H1 (cell line): ENCODE data around the gene SORBS1. TPM values are rescaled to one million over a fixed set of nuclear protein-coding genes. Genes with fewer than 3 reads are reported as not detected.

Source experiments
- CTCF ChIA-PET: fragments of 300-600 bp; sonication (Branson Sonifier 250); formaldehyde crosslinking; loops from one replicate; lab custom pipeline; 2021; ENCODE audit not compliant: partially characterized antibody; lab: Charles Lee
- POLR2A ChIA-PET: fragments of 300-600 bp; sonication (Branson Sonifier 250); formaldehyde crosslinking; loops from one replicate; lab custom pipeline; 2021; ENCODE audit warnings: inconsistent platforms; ENCODE audit not compliant: partially characterized antibody; lab: Charles Lee
- DNase-seq, 2 experiments: peaks; one replicate each; pipeline versions ENCODE4 v3.0.0 to v3.0.0-alpha.2; 2010 to 2022; ENCODE audit warnings: low spot score in 2 of 2, low read depth in 1 of 2, mixed read lengths in 1 of 2
- FAIRE-seq: peaks from 2 replicates; lab custom pipeline; 2011; peaks lifted over from hg19 to GRCh38; lab: Jason Lieb, UNC
- H2AFZ ChIP-seq: 2 replicates; pipeline ENCODE4 v1.8.1; 2012; ENCODE audit warnings: low read length, inconsistent platforms
- H2AK5ac ChIP-seq: 2 replicates; pipeline ENCODE4 v1.6.1; 2013; ENCODE audit warnings: low read depth, low read length
- H2BK120ac ChIP-seq: replicated peaks from 2 replicates; pipeline ENCODE3; 2013; ENCODE audit warnings: low read depth, low read length, inconsistent platforms
- H2BK12ac ChIP-seq: 2 replicates; pipeline ENCODE4 v1.6.1; 2013; ENCODE audit warnings: low read depth, low read length
- H2BK15ac ChIP-seq: 2 replicates; pipeline ENCODE4 v1.6.1; 2013; ENCODE audit warnings: low read length
- H2BK20ac ChIP-seq: 2 replicates; pipeline ENCODE4 v1.6.1; 2013; ENCODE audit warnings: low read length
- H2BK5ac ChIP-seq: 2 replicates; pipeline ENCODE4 v1.6.1; 2013; ENCODE audit warnings: low read depth, low read length
- H3K14ac ChIP-seq: 2 replicates; pipeline ENCODE4 v1.6.1; 2013; ENCODE audit warnings: inconsistent platforms; ENCODE audit not compliant: insufficient read length
- H3K18ac ChIP-seq: 2 replicates; pipeline ENCODE4 v1.6.1; 2013; ENCODE audit warnings: low read length; ENCODE audit errors: extremely low read depth
- H3K23ac ChIP-seq: 2 replicates; pipeline ENCODE4 v1.6.1; 2013; ENCODE audit warnings: inconsistent platforms; ENCODE audit not compliant: insufficient read length
- H3K23me2 ChIP-seq: 2 replicates; pipeline ENCODE4 v1.6.1; 2013; ENCODE audit warnings: low read depth, low read length
- H3K27ac ChIP-seq: 2 replicates; pipeline ENCODE4 v1.6.1; 2011; ENCODE audit warnings: low read depth, low read length, inconsistent platforms
- H3K27me3 ChIP-seq, 4 experiments: replicated peaks in 1 of 4; 1 replicate in 1 of 4; 2 replicates in 3 of 4; pipeline versions ENCODE4 v1.6.1 to v1.8.1; 2011 to 2013; ENCODE audit warnings: low read length in 3 of 4, mild to moderate bottlenecking in 3 of 4, inconsistent platforms in 2 of 4, mixed read lengths in 2 of 4, moderate library complexity in 1 of 4; ENCODE audit not compliant: control insufficient read depth in 3 of 4, insufficient read depth in 3 of 4; ENCODE audit errors: extremely low read depth in 1 of 4
- H3K36me3 ChIP-seq, 4 experiments: 2 replicates each; pipeline versions ENCODE4 v1.6.1 to v1.8.1; 2011 to 2013; ENCODE audit warnings: mild to moderate bottlenecking in 4 of 4, low read length in 3 of 4, moderate library complexity in 2 of 4, control low read depth in 1 of 4, inconsistent platforms in 1 of 4; ENCODE audit not compliant: insufficient read depth in 4 of 4, control insufficient read depth in 2 of 4
- H3K4ac ChIP-seq: replicated peaks from 2 replicates; pipeline ENCODE3; 2013; ENCODE audit warnings: low read length, low read depth, mixed read lengths, inconsistent platforms; ENCODE audit not compliant: insufficient read length
- H3K4me1 ChIP-seq, 4 experiments: replicated peaks in 1 of 4; 1 replicate in 1 of 4; 2 replicates in 3 of 4; pipeline versions ENCODE4 v1.6.1 to v1.8.1; 2011 to 2013; ENCODE audit warnings: low read length in 3 of 4, inconsistent platforms in 2 of 4, mixed read lengths in 1 of 4; ENCODE audit not compliant: insufficient read depth in 4 of 4, control insufficient read depth in 3 of 4
- H3K4me2 ChIP-seq, 2 experiments: 2 replicates each; pipeline versions ENCODE4 v1.6.1 to v1.8.1; 2011 to 2013; ENCODE audit warnings: low read depth in 2 of 2, low read length in 2 of 2, control low read depth in 1 of 2, inconsistent platforms in 1 of 2, mild to moderate bottlenecking in 1 of 2; ENCODE audit not compliant: insufficient read depth in 1 of 2
- H3K4me3 ChIP-seq, 4 experiments: fragments of 200-600, 300-600 bp in 1 of 4; sonication (generic), shearing (Covaris generic), sonication (Bioruptor Twin) in 1 of 4; 2 replicates each; pipeline versions ENCODE4 v1.5.1 to v1.8.1; 2011 to 2016; ENCODE audit warnings: low read length in 4 of 4, low read depth in 3 of 4, control low read depth in 2 of 4, inconsistent platforms in 2 of 4, mild to moderate bottlenecking in 2 of 4, mixed read lengths in 1 of 4, moderate library complexity in 1 of 4; ENCODE audit not compliant: insufficient read depth in 2 of 4; ENCODE audit errors: extremely low read depth in 1 of 4
- H3K56ac ChIP-seq: replicated peaks from 2 replicates; pipeline ENCODE3; 2013; ENCODE audit warnings: low read depth, mild to moderate bottlenecking, mixed read lengths, low read length, inconsistent platforms; ENCODE audit not compliant: insufficient read length
- H3K79me1 ChIP-seq: 2 replicates; pipeline ENCODE4 v1.6.1; 2013; ENCODE audit warnings: low read depth, low read length, control low read depth
- H3K79me2 ChIP-seq, 2 experiments: 2 replicates each; pipeline versions ENCODE4 v1.6.1 to v1.8.1; 2012 to 2013; ENCODE audit warnings: low read length in 2 of 2, mild to moderate bottlenecking in 2 of 2, inconsistent platforms in 1 of 2; ENCODE audit not compliant: insufficient read depth in 2 of 2, control insufficient read depth in 1 of 2
- H3K9ac ChIP-seq, 4 experiments: replicated peaks in 1 of 4; 1 replicate in 1 of 4; 2 replicates in 3 of 4; pipeline versions ENCODE4 v1.6.1 to v1.8.1; 2011 to 2013; ENCODE audit warnings: low read depth in 3 of 4, low read length in 3 of 4, control low read depth in 2 of 4, mild to moderate bottlenecking in 2 of 4, moderate library complexity in 2 of 4, inconsistent platforms in 1 of 4; ENCODE audit errors: extremely low read depth in 1 of 4
- H3K9me3 ChIP-seq, 2 experiments: 2 replicates each; pipeline versions ENCODE4 v1.6.1 to v1.8.1; 2012 to 2013; ENCODE audit warnings: mild to moderate bottlenecking in 2 of 2, moderate library complexity in 2 of 2, control low read depth in 1 of 2, inconsistent platforms in 1 of 2, low read depth in 1 of 2, low read length in 1 of 2, mixed read lengths in 1 of 2; ENCODE audit not compliant: insufficient read depth in 2 of 2
- H4K20me1 ChIP-seq, 2 experiments: replicated peaks in 1 of 2; 2 replicates each; pipeline versions ENCODE3 to v1.8.1; 2011 to 2013; ENCODE audit warnings: inconsistent platforms in 2 of 2, low read length in 2 of 2, mild to moderate bottlenecking in 1 of 2; ENCODE audit not compliant: insufficient read depth in 2 of 2, control insufficient read depth in 1 of 2
- H4K5ac ChIP-seq: 2 replicates; pipeline ENCODE4 v1.6.1; 2013; ENCODE audit warnings: low read length, low read depth, mixed read lengths, inconsistent platforms; ENCODE audit not compliant: insufficient read length
- H4K8ac ChIP-seq: 2 replicates; pipeline ENCODE4 v1.8.0; 2013; ENCODE audit warnings: mild to moderate bottlenecking, moderate library complexity, low read length, inconsistent platforms; ENCODE audit not compliant: insufficient read depth; ENCODE audit errors: extremely low read depth
- H4K91ac ChIP-seq: replicated peaks from 2 replicates; pipeline ENCODE3; 2013; ENCODE audit warnings: low read length, mixed read lengths, inconsistent platforms; ENCODE audit not compliant: insufficient read length
- BCL11A ChIP-seq, 2 experiments: IDR thresholded peaks; one replicate each; pipeline ENCODE4 v1.6.1; 2011; ENCODE audit warnings: low read depth in 2 of 2, low read length in 2 of 2, mild to moderate bottlenecking in 2 of 2
- BRCA1 ChIP-seq: IDR thresholded peaks from 2 replicates; pipeline ENCODE4 v1.6.1; 2012; ENCODE audit warnings: low read depth, low read length, improper control_type of control experiment
- EP300 ChIP-seq, 2 experiments: IDR thresholded peaks; 1 replicate in 1 of 2; 2 replicates in 1 of 2; pipeline ENCODE4 v1.6.1; 2011 to 2012; ENCODE audit warnings: low read depth in 2 of 2, low read length in 2 of 2, mild to moderate bottlenecking in 2 of 2, borderline replicate concordance in 1 of 2, inconsistent platforms in 1 of 2, moderate library complexity in 1 of 2
- EZH2 ChIP-seq: fragments of 200-600 bp; sonication (generic); IDR thresholded peaks from 2 replicates; pipeline ENCODE4 v1.7.1; 2012; ENCODE audit warnings: low read depth, mild to moderate bottlenecking, moderate library complexity, low read length, inconsistent platforms; ENCODE audit not compliant: severe bottlenecking
- KDM5A ChIP-seq: fragments of 200-600 bp; IDR thresholded peaks from 2 replicates; pipeline ENCODE4 v1.7.1; 2012; ENCODE audit warnings: mild to moderate bottlenecking, low read length, inconsistent platforms, mixed read lengths
- MAFK ChIP-seq: IDR thresholded peaks from 2 replicates; pipeline ENCODE4 v1.6.1; 2012; ENCODE audit warnings: low read depth, mild to moderate bottlenecking, improper control_type of control experiment, low read length
- RNF2 ChIP-seq: fragments of 200-900, 300-1000 bp; sonication (generic); IDR thresholded peaks from 2 replicates; pipeline ENCODE4 v1.7.1; 2016; ENCODE audit warnings: borderline replicate concordance, low read depth, mild to moderate bottlenecking, antibody characterized with exemption, low read length; ENCODE audit not compliant: poor library complexity, severe bottlenecking; ENCODE audit errors: missing control alignments
- RXRA ChIP-seq: IDR thresholded peaks from 2 replicates; pipeline ENCODE4 v1.6.1; 2011; ENCODE audit warnings: low read depth, mild to moderate bottlenecking, low read length, moderate library complexity; ENCODE audit not compliant: insufficient read depth
- SAP30 ChIP-seq: fragments of 300-600 bp; sonication (generic); IDR thresholded peaks from 2 replicates; pipeline ENCODE4 v1.7.1; 2012; ENCODE audit warnings: low read length, moderate library complexity, mild to moderate bottlenecking, inconsistent platforms; ENCODE audit not compliant: insufficient read depth, insufficient replicate concordance
- TAF1 ChIP-seq: IDR thresholded peaks from 2 replicates; pipeline ENCODE4 v1.6.1; 2011; ENCODE audit warnings: mild to moderate bottlenecking, low read depth, low read length
- USF2 ChIP-seq: IDR thresholded peaks from 2 replicates; pipeline ENCODE4 v1.6.1; 2011; ENCODE audit warnings: low read length, improper control_type of control experiment
- ZNF274 ChIP-seq: IDR thresholded peaks from 2 replicates; pipeline ENCODE4 v1.7.0; 2012; ENCODE audit warnings: low read length, borderline replicate concordance; ENCODE audit errors: extremely low read depth
- WGBS, 2 experiments: shearing (Covaris generic) in 1 of 2; methylation state at CpG; one replicate each; pipeline versions ENCODE4 v1.1.6 to v1.1.7; 2013 to 2015; ENCODE audit warnings: low lambda C conversion rate in 2 of 2, mixed read lengths in 2 of 2, inconsistent platforms in 1 of 2, low coverage in 1 of 2, missing lambda C conversion rate in 1 of 2; ENCODE audit not compliant: insufficient replicate concordance in 2 of 2, insufficient coverage in 1 of 2, insufficient read length in 1 of 2; ENCODE audit errors: extremely low coverage in 1 of 2, missing lambda C conversion rate in 1 of 2; 5-methylcytosine and 5-hydroxymethylcytosine counted together
- polyA plus RNA-seq, 7 experiments: library from polyadenylated mRNA; depleted of rRNA in 3 of 7; stranded (reverse) in 5 of 7; unstranded in 2 of 7; fragments of >200 nt in 5 of 7; fragments of 200-250 nt in 2 of 7; gene quantifications; 1 replicate in 5 of 7; 2 replicates in 1 of 7; 4 replicates in 1 of 7; pipeline versions ENCODE4 v1.2.1 to v1.2.3, GENCODE V29; 2011 to 2013; ENCODE audit warnings: missing spikeins in 2 of 7, mixed read lengths in 2 of 7
- total RNA-seq: library from RNA; stranded (reverse); fragmentation: NEBNext Ultra II Directional; extraction: Animal tissue kit (Norgen Biotek cat#: 25700); gene quantifications from 2 replicates; pipeline ENCODE4 v1.2.1, GENCODE V29; 2021

The SORBS1 gene
- total and polyA plus RNA-seq, 2 of the 8 experiments (the other 6 are each of a cell fraction or from before 2014, with no cell fraction given): 16.0 to 35.0 TPM

- WGBS, 2 experiments: 84% methylated on average over 3 of the region's 3 CpGs; no CpG with 5 or more reads in 1 of the 2 experiments
- no peaks in the 10 kb centered on the region for H3K27me3 ChIP-seq
- H3K23ac ChIP-seq: no peak overlapping the region
- H3K18ac ChIP-seq: no peak overlapping the region
- H2BK20ac ChIP-seq: no peak overlapping the region
- POLR2A ChIA-PET: interaction anchor here (1.1 kb wide), 1 partner anchor 13 kb away, joined by 4 read pairs; no protein-coding TSS in a partner anchor
- no peak for FAIRE-seq
- H3K56ac ChIP-seq: no peak overlapping the region
- no peak overlapping the region for H2AFZ ChIP-seq
- peaks cover 0 to 1% of the 10 kb centered on the region in 2 experiments for H4K20me1 ChIP-seq
- H3K4me2 ChIP-seq: no peak overlapping the region
- H3K36me3 ChIP-seq: peaks cover 3 to 26% (median 10%) of the 10 kb centered on the region in 4 experiments; a peak in 7 of 8 replicates
- no peaks in the 10 kb centered on the region for H3K9me3 ChIP-seq
- H3K14ac ChIP-seq: no peak overlapping the region
- H4K5ac ChIP-seq: no peak overlapping the region
- H2BK5ac ChIP-seq: no peak overlapping the region
- no peak for TF ChIP-seq BRCA1
- no peak for TF ChIP-seq TAF1
- TF ChIP-seq USF2: no peak
- no peak for TF ChIP-seq EP300 (IDR thresholded peaks at IDR 0.05; ENCODE audit: borderline replicate concordance in 1 of 2, low read depth in 2 of 2, low read length in 2 of 2)
- no peak for TF ChIP-seq SAP30
- no peak for TF ChIP-seq RXRA
- TF ChIP-seq RNF2: no peak
- no peak for TF ChIP-seq MAFK
- TF ChIP-seq EZH2: no peak
- no peak for TF ChIP-seq BCL11A (IDR thresholded peaks at IDR 0.05; ENCODE audit: low read depth in 2 of 2, low read length in 2 of 2)
- no peak for TF ChIP-seq KDM5A
- TF ChIP-seq ZNF274: no peak
- TF ChIP-seq, all 59 proteins: peak for 0
- CTCF ChIA-PET: interaction anchor here (0.8 to 16.3 kb wide), 6 partner anchors 9 to 203 kb away, joined by 3 to 162 read pairs (median 5); no protein-coding TSS in a partner anchor
- DNase-seq: no peak
- no peak overlapping the region for H3K4ac ChIP-seq
- peaks cover 0 to under 1% (median 0%) of the 10 kb centered on the region in 4 experiments; a peak in 1 of 7 replicates for H3K4me1 ChIP-seq
- no peak overlapping the region for H3K9ac ChIP-seq
- H3K79me2 ChIP-seq: no peaks in the 10 kb centered on the region
- H3K27ac ChIP-seq: no peak overlapping the region
- no peak overlapping the region for H2BK15ac ChIP-seq
- no peaks in the 10 kb centered on the region for H3K23me2 ChIP-seq
- H3K4me3 ChIP-seq: no peak overlapping the region
- no peaks in the 10 kb centered on the region for H3K79me1 ChIP-seq
- H2AK5ac ChIP-seq: no peak overlapping the region
- H4K8ac ChIP-seq: no peak overlapping the region
- H4K91ac ChIP-seq: no peak overlapping the region
- H2BK120ac ChIP-seq: no peak overlapping the region
- H2BK12ac ChIP-seq: no peak overlapping the region
Measured at GRCh38 chr10:95397747-95398146, 163.4 kb downstream of the SORBS1 start.
